ENCODE measurements around the gene KSR2.

Gene KSR2

DNA sequence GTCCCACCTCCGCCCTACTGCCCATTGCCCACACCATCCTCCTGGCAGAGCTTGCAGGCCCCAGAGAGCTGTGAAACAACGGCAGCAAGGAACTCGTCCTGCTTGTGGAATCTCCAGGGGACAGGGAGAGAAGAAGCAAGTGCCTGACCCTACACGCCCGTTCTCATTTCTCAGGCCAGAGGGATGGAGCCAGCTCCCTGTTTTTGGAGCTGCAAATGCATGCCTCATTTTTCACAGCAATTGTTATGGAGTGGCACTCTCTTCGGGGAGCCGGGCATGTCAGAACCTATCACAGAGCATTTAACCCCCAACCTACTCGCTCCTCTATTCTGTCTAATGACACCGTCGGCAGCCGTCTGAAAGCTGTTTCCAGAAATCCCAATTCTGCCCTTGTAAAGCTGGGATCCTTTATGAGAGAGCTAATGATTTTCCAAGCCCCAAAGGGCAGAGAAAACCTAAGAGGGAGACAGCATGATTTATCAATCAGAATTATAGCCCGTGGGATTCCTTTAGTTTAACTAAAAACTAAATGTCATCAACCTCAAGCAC is 385.0 kb downstream of the KSR2 start:
- H3K27me3 Mint-ChIP-seq: peaks cover 29% of the 10 kb centered on the region

DNA sequence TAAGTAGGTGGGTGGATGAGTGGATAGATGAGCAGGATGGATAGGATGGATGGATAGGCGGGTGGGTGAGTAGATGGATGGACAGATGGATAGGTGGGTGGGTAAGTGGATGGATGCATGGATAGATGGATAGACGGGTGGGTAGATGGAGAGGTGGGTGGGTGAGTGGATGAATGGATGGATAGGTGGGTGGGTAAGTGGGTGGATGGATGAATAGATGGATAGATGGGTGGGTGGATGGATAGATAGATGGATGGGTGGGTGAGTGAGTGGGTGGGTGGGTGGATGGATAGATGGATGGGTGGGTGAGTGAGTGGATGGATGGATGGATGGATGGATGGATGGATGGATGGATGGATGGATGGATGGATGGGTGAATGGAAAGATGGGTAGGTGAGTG is 385.7 kb downstream of the KSR2 start:
- Mint-ChIP-seq H3K27me3 (peaks cover 29% of the 10 kb centered on the region), H3K27ac (peak overlapping the region in 1 of 2 donors; percentile 8), H3K4me1 (no peaks in the 10 kb centered on the region), H3K4me3 (no peak overlapping the region), H3K9me3 (no peaks in the 10 kb centered on the region)
- ATAC-seq: no peak
- DNase-seq: no peak

More for the DNA sequence above, 385.0 kb downstream of the KSR2 start:
- DNase-seq (no peak), ATAC-seq (no peak)
- no peak overlapping the region for H3K27ac Mint-ChIP-seq
- H3K9me3 Mint-ChIP-seq: no peaks in the 10 kb centered on the region
- H3K4me1 Mint-ChIP-seq: no peaks in the 10 kb centered on the region
- no peak overlapping the region for H3K4me3 Mint-ChIP-seq

DNA sequence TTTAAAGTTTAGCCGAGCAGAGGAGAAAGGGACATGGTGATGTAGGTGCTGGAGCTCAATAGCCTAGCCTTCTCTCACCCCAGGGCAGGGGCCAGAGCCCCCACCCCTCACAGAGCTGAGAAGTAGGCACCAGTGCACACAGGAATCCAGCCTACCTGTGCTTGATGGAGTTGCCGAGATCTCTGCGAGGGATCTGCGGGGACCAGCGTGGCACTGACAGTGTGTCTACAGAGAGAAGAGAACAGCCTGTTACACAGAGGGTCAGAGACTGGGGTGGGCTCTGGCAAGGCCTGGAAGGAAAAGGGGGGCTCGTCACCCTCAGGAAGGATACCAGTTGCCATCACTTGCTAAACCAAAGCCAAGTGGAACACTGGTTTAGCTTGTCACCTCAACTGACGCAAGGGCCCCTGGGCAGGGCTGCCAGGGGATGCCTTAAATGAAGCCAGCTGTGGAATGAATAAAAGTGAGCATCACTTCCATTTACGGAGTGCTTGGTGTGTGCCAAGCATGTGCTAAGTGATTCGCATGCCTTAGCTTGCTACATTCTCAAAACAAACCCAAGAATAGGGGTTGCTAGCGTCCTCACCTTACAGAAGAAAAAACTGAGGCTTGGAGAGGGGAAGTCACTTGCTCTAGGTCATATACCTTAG is 386.5 kb downstream of the KSR2 start:
- Mint-ChIP-seq H3K4me1 (no peaks in the 10 kb centered on the region), H3K9me3 (no peaks in the 10 kb centered on the region), H3K27ac (no peak overlapping the region), H3K27me3 (peaks cover 29% of the 10 kb centered on the region), H3K4me3 (no peak overlapping the region)
- ATAC-seq: no peak
- DNase-seq: no peak

DNA sequence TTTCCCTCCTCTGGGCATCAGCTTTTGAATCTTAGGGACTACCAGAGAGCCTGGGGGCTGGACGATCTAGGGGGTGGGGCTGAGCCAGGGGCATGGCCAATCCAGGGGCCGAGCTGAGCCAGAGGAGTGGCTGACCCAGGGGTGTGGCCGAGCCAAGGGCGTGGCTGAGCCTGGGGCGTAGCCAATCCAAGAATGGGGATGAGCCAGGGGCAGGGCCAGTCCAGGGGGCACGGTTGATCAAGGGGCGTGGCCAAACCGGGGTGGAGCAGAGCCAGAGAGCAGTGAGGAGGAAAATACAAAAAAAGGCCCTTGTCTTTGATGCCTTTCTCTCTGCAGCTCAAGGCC is 388.1 kb downstream of the KSR2 start:
- H3K4me1 Mint-ChIP-seq: no peaks in the 10 kb centered on the region
- no peak overlapping the region for H3K4me3 Mint-ChIP-seq
- H3K9me3 Mint-ChIP-seq: no peaks in the 10 kb centered on the region
- ATAC-seq: no peak
- no peak overlapping the region for H3K27ac Mint-ChIP-seq
- DNase-seq: no peak
- H3K27me3 Mint-ChIP-seq: peaks cover 20% of the 10 kb centered on the region

DNA sequence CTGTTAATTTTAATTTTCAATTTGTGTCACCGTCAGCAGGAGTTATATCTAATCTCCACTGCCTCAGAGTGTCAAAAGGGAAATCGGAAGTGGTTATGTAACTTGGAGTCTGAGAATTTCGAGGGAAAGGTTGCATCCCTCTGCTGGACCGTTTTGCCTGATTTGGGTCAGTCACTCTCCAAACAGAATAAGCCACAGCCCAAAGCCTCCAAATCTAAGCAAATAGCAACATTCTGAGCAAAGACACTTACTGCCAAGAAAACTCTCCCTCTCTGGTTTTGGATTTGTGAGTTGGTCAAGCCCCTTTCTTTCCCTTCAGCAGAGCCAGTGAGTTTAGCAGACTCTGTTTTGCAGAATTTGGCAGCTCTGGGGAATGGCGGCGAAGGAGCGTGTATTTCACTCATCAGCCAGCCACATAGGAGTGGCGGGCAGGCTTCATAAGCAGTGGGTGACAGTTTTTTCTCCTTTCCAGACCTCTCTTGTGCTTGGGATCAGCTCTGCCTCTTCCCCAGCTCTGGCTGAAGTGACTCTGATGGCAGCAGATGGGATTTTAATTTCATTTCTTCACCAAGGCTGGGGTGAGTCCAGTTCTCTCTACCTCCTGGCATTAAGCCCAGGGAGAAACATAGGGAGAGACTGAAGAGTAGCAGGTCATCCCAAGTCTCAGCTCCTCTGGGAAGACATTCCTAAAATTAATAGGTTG is 388.6 kb downstream of the KSR2 start:
- DNase-seq: no peak
- no peak for ATAC-seq
- H3K4me1 Mint-ChIP-seq: no peaks in the 10 kb centered on the region
- no peak overlapping the region for H3K27ac Mint-ChIP-seq
- no peak overlapping the region for H3K4me3 Mint-ChIP-seq
- H3K27me3 Mint-ChIP-seq: peaks cover 17% of the 10 kb centered on the region
- no peaks in the 10 kb centered on the region for H3K9me3 Mint-ChIP-seq

DNA sequence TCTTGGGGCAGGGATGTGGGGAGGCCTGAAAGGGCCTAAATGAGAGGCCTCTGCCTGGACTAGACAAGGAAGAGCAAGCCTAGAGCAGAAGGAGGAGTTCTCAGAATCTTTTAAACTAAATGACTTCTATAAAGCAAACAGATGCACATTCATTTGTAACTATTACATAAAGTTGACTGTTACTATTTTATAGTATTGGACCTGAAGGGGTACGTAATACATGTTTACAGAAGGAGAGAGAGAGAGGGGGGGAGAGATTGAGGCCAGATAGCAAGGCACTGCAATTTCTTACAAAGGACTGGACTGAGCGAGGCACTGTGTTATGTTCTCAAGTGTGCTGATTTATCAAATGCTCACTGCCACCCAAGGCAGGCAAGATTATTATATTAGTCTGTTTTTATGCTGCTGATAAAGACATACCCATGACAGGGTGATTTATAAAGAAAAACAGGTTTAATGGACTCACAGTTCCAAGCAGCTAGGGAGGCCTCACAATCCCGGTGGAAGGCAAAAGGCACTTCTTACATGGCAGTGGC is 391.6 kb downstream of the KSR2 start:
- no peak for ATAC-seq
- Mint-ChIP-seq H3K27ac (no peak overlapping the region), H3K4me3 (no peak overlapping the region), H3K9me3 (no peaks in the 10 kb centered on the region), H3K27me3 (no peaks in the 10 kb centered on the region), H3K4me1 (no peaks in the 10 kb centered on the region)
- DNase-seq: no peak

DNA sequence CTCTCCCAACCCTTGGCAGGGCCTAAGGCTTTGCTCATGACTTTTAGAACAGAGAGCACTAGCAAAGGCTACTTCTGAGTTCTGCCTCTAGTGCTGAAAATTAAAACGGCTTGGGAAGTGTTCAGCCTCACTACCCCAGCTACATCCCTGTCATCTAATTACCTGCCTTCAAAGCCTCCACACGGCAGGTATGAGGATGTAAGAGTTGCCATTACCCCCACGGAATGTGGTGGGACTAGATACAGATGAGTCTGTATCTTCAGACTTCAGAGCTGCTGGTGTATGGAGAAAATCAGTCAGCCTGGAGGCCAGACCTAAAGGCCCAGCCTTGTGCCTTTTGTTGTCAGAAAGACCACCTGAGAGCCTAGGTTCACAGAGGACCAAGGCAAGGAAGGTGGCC is 392.7 kb downstream of the KSR2 start:
- Mint-ChIP-seq H3K9me3 (no peaks in the 10 kb centered on the region), H3K4me1 (no peaks in the 10 kb centered on the region), H3K4me3 (no peak overlapping the region), H3K27me3 (no peaks in the 10 kb centered on the region), H3K27ac (no peak overlapping the region)
- no peak for DNase-seq
- no peak for ATAC-seq

DNA sequence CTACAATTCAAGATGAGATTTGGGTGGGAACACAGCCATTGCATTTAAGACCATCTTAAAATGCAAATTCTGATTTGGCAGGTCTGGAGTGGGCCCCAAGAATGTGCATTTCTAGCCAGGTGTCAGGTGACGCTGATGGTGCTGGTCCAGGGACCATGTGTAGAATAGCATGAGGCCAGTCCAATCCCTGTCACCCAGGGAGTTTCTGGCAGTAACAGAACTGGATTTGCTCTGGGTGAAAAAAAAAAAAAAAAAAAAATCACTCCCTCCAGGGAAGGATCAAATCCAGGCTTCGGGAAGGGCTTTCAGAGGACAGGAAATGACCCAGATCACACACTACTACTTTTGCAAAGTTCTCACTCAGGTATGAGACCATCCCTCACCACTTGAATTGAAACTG is 394.1 kb downstream of the KSR2 start:
- Mint-ChIP-seq H3K9me3 (no peaks in the 10 kb centered on the region), H3K27ac (no peak overlapping the region), H3K27me3 (no peaks in the 10 kb centered on the region), H3K4me3 (no peak overlapping the region), H3K4me1 (no peaks in the 10 kb centered on the region)
- ATAC-seq (no peak), DNase-seq (no peak)

DNA sequence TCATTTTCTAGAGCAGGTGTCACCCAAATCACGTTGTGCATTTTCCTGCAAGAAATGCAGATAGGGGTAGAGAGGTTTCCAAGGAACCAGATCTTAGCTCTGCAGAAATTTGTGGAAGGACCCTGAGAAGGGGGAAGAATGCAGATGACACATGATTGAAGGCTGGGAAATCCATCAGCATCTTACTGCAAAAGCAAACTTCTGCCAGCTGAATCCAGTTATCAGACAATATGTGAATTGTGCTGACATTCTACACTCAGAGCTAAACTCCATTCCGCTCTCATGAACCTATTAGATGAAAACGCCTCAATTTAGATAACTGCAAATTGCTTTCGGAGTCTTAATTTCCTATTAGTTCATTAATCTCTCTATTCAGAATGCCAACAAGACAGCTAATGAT is 396.0 kb downstream of the KSR2 start:
- Mint-ChIP-seq H3K27me3 (no peaks in the 10 kb centered on the region), H3K4me1 (no peaks in the 10 kb centered on the region), H3K27ac (no peak overlapping the region), H3K4me3 (no peak overlapping the region), H3K9me3 (no peaks in the 10 kb centered on the region)
- ATAC-seq: no peak
- DNase-seq: no peak

DNA sequence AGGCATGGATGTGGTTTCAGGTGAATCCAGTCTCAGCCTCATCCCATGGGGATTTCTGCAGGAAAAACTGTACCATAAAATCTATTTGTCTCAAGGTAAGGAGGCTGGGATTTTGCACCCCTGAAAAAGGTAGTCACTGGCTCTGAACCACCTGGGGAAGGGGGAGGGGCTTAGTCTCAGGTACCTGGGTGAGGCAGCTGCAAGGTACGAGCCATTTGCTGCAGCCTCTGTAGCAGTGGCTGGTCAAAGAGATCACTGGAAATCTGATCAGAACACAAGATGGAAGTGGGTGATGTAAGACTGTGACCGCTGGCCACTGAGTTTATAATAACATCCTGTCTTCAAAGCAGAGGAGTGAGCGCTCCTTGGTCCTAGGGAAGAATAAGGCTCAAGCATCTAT is 397.5 kb downstream of the KSR2 start:
- DNase-seq: no peak
- H3K4me1 Mint-ChIP-seq: no peaks in the 10 kb centered on the region
- ATAC-seq: no peak
- H3K27me3 Mint-ChIP-seq: no peaks in the 10 kb centered on the region
- no peaks in the 10 kb centered on the region for H3K9me3 Mint-ChIP-seq
- no peak overlapping the region for H3K27ac Mint-ChIP-seq
- no peak overlapping the region for H3K4me3 Mint-ChIP-seq

DNA sequence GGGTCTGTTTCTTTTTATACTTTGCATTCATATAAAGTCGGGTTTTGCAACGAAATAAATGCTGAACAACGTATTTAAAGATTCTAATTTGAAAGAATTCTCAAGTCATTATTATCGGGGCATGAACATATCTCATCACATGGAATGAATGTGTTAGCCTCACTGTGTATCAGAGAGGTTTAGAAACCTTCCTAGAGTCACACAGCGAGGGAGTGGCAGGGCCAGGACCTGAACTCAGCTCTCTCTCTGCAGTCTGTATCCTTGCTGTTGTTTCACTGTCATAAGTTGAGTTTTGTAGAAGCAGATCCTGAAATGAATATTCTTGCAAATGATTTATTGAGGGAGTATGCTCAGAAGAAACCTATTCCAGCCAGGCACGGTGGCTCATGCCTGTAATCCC is 398.2 kb downstream of the KSR2 start:
- Mint-ChIP-seq H3K9me3 (no peaks in the 10 kb centered on the region), H3K27ac (no peak overlapping the region), H3K27me3 (no peaks in the 10 kb centered on the region), H3K4me3 (no peak overlapping the region), H3K4me1 (no peaks in the 10 kb centered on the region)
- DNase-seq (no peak), ATAC-seq (no peak)

DNA sequence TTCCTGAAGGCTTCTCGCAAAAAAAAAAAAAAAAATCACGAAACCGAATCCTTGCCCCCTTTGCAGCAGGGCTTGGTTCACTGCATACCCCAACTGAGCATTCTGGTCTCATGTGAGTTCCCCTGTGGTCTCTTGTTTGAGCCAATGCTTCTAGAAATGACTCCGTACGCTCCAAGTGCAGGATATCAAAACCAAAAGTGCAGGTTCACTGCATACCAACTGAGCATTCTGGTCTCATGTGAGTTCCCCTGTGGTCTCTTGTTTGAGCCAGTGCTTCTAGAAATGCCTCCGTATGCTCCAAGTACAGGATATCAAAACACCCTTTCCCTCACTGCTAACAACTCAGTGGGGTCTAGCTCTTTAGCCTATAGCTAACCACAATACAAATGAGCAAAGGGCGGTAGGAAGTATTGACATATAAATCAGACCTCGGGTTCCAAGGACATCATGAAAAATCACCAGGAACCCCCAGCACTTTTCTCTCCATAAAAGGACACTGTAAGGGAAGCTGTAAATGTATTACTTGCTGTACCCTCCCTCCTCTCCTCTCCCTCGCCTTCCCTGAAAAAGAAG is 401.1 kb downstream of the KSR2 start:
- ATAC-seq (no peak), DNase-seq (no peak)
- Mint-ChIP-seq H3K4me3 (no peak overlapping the region), H3K27ac (no peak overlapping the region), H3K27me3 (no peaks in the 10 kb centered on the region), H3K9me3 (no peaks in the 10 kb centered on the region), H3K4me1 (no peaks in the 10 kb centered on the region)

DNA sequence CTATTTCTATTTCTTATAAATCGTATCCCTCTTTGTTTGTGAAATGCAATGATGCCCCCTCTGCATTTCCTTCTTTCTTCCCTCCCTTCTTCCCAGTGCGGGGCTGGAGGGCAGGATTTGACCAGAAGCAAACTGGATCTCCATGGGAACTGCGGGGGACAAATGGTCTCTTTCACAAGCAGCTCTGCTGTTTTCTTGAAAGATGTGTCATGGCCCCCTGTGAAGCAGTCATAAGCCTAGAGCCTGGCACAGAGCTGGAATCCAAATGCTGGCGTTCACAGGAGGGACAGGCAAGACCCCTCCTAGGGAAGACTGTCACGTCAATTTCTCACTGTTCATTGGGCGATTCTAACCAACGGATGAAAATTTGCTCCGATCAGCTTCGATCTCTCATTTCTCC is 403.9 kb downstream of the KSR2 start:
- Mint-ChIP-seq H3K9me3 (no peaks in the 10 kb centered on the region), H3K4me3 (no peak overlapping the region), H3K27ac (no peak overlapping the region), H3K4me1 (no peaks in the 10 kb centered on the region), H3K27me3 (no peaks in the 10 kb centered on the region)
- no peak for ATAC-seq
- DNase-seq: no peak

DNA sequence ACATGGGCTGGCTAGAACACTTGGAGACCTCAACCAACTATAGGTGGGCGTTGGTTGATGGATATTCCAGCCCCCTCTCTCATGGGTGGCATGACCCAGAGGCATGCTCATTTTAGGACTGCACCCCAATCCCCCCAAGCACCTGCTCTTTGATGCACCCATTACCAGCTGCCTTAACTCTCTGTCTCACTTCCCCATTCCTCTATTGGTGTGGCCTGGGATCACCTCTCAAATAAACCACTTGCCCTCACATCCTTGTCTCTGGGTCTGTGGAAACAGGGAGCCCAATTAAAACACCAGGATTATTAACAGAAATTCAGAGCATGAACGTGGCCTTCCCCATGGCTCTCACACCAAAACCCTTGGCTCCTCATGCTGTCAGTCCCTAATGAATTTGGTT is 405.1 kb downstream of the KSR2 start:
- no peak overlapping the region for H3K27ac Mint-ChIP-seq
- ATAC-seq (no peak), DNase-seq (no peak)
- H3K4me3 Mint-ChIP-seq: no peak overlapping the region
- no peaks in the 10 kb centered on the region for H3K27me3 Mint-ChIP-seq
- H3K9me3 Mint-ChIP-seq: no peaks in the 10 kb centered on the region
- no peaks in the 10 kb centered on the region for H3K4me1 Mint-ChIP-seq

DNA sequence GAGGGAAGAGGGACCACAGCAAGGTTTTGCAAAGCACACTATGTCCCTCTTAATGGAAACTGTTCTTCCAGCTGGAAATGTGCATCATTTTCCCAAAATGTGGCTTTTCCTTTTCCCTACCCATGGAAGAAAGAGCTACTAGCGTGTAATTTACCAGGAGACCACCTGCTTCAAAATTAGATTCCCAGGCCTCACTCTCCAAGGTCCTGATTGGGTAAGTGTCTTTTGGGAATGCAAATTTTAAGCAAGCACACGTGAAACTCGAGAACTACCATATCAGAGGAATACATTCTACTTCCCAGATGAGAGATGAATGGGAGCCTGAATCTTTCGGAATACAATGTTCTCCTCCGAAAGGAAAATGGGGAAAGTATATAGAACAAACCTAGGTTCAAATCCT is 405.8 kb downstream of the KSR2 start:
- no peak for DNase-seq

DNA sequence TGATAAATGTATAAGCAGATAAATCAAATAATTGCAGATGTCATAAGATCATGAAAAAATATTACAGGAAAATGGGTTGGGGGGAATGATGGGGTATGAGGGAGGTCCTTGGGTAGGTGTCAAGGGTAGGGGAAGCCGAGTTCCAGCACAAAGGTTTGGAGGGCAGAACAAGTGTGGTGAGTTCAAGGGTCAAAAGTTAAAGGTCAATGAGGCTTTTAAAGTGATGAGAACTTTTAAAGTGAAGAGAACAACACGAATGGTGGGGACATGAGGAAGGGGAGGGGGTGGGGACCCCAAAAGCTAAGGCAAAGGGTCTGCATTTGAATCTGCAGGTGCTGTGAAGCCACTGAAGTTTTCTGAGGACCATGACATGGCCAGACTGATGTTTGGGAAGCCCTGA is 406.8 kb downstream of the KSR2 start:
- H3K4me3 Mint-ChIP-seq: no peak overlapping the region
- DNase-seq (no peak), ATAC-seq (no peak)
- H3K27ac Mint-ChIP-seq: no peak overlapping the region
- H3K27me3 Mint-ChIP-seq: no peaks in the 10 kb centered on the region
- H3K4me1 Mint-ChIP-seq: no peaks in the 10 kb centered on the region
- H3K9me3 Mint-ChIP-seq: peaks cover 0 to 7% of the 10 kb centered on the region in 2 donors

More for the DNA sequence above, 405.8 kb downstream of the KSR2 start:
- Mint-ChIP-seq H3K4me1 (no peaks in the 10 kb centered on the region), H3K9me3 (peaks cover 0 to 7% of the 10 kb centered on the region in 2 donors), H3K4me3 (no peak overlapping the region), H3K27ac (no peak overlapping the region), H3K27me3 (no peaks in the 10 kb centered on the region)
- ATAC-seq: no peak

All from stimulated activated naive CD8-positive, alpha-beta T cell treated with anti-CD3 and anti-CD28 coated beads, Interleukin-15, amount 100 ng/mL, for 72 hours (primary cell).